ENCODE measurements around the gene MMP24.

GRCh38 chr20:35224536-35224935 lies 2.0 kb upstream of the MMP24 start:
- TF ChIP-seq CTCF (IDR thresholded peaks at IDR 0.05 in 8 of 11, conservative IDR thresholded peaks at IDR 0.05 in 3 of 11) (no peak), POLR2A (IDR thresholded peaks at IDR 0.05) (no peak)

Measured in spleen (tissue), 7 donors.